ENCODE measurements around the gene LMAN2.
A peak's percentile ranks its signal among the peaks of the same experiment; 100 is the strongest.

LMAN2 gene

GRCh38 chr5:177357459-177358351, 6.2 kb upstream of the LMAN2 start, which contains the start of gene RGS14:
TSS of gene RGS14 (plus strand) at chr5:177357924. CDS start at chr5:177358025, 101 bp downstream.
- TF ChIP-seq, protein P1, sequence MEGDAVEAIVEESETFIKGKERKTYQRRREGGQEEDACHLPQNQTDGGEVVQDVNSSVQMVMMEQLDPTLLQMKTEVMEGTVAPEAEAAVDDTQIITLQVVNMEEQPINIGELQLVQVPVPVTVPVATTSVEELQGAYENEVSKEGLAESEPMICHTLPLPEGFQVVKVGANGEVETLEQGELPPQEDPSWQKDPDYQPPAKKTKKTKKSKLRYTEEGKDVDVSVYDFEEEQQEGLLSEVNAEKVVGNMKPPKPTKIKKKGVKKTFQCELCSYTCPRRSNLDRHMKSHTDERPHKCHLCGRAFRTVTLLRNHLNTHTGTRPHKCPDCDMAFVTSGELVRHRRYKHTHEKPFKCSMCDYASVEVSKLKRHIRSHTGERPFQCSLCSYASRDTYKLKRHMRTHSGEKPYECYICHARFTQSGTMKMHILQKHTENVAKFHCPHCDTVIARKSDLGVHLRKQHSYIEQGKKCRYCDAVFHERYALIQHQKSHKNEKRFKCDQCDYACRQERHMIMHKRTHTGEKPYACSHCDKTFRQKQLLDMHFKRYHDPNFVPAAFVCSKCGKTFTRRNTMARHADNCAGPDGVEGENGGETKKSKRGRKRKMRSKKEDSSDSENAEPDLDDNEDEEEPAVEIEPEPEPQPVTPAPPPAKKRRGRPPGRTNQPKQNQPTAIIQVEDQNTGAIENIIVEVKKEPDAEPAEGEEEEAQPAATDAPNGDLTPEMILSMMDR (IDR thresholded peaks at IDR 0.05; ENCODE audit: insufficient read depth, low read depth, low read length, missing control alignments): no peak
- peak; percentile 51 for DNase-seq (ENCODE audit: low read depth)
- H3K4me3 ChIP-seq (ENCODE audit: low read length): peak within 1 kb of the TSS; percentile 22

DNA sequence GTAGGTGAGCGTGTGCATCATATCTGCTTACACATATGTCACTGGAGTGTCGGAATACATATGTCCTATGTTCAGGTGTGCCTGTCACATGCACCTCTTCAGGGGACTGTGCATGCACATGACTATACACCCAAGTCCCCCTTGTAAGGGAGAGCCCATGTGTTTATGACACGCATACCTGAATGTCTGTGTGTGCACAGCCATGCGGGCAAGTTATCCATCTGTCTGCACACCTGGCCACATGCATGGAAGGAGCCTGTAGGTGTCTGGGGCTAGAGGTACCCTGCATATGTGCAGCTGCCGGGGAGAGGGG, 5.6 kb upstream of the LMAN2 start:
- H3K4me3 ChIP-seq (ENCODE audit: low read length): no peak overlapping the region
- TF ChIP-seq, protein P1 (IDR thresholded peaks at IDR 0.05; ENCODE audit: insufficient read depth, low read depth, low read length, missing control alignments): no peak

DNA sequence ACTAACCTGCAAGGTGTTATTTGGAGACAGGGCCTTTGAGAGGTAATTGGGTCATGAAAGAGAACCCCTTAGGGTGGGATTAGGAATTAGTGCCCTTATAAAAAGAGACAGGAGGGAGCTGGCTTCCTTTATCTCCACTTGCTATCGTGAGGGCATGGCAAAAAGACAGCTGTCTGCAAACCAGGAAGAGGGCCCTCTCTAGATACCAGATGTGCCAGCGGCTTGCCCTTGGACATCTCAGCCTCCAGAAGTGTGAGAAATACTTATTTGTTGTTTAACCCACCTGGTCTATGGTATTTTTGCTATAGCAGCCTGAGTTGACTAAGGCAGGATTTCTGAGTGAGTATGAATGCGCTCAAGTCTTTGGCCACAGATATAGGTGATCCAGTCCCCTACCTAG, 5.3 kb upstream of the LMAN2 start:
- DNase-seq (ENCODE audit: low read depth): no peak
- no peak overlapping the region for H3K4me3 ChIP-seq (ENCODE audit: low read length)
- TF ChIP-seq, protein P1 (IDR thresholded peaks at IDR 0.05; ENCODE audit: insufficient read depth, low read depth, low read length, missing control alignments): no peak

More for the DNA sequence above, 5.6 kb upstream of the LMAN2 start:
- DNase-seq (ENCODE audit: low read depth): no peak

GRCh38 chr5:177355868-177356168, 4.3 kb upstream of the LMAN2 start:
- H3K4me3 ChIP-seq (ENCODE audit: low read length): no peak overlapping the region
- TF ChIP-seq, protein P1 (IDR thresholded peaks at IDR 0.05; ENCODE audit: insufficient read depth, low read depth, low read length, missing control alignments): no peak
- no peak for DNase-seq (ENCODE audit: low read depth)

DNA sequence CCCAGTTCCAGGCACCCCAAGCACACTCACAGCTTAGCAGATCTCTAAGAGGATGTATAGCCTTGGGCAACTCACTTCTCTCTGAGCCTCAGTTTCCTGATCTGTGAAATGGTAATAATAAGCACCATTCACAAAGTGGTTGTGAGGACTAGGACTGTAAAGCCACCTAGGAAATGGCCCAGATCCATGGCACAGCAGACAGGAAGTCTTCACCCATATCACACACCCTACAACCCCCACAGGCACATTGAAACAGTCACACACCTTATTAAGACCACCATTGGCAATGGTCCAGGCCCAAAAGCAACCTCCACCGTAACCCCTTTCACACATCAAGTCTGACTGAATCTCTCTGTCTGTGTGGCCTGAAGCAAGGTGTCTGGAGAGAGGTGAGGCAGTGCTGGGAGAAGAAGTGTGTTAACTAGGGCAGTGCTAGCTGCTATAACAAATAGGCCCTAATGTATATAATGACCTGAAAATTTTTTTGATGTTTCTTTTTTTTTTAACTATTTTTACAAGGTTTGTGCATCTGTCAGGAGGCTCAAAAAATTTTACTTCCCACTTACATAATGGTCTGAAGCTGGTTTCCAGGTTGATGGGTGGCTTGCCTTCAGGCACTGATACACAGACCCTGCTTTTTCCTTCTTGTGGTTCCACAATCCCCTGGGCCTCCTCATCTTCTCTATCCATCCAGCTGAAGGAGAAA, 3.8 kb upstream of the LMAN2 start:
- TF ChIP-seq, protein P1 (IDR thresholded peaks at IDR 0.05; ENCODE audit: insufficient read depth, low read depth, low read length, missing control alignments): no peak
- H3K4me3 ChIP-seq (ENCODE audit: low read length): no peak overlapping the region

GRCh38 chr5:177354711-177355110, 3.2 kb upstream of the LMAN2 start:
- DNase-seq (ENCODE audit: low read depth): no peak
- no peak overlapping the region for H3K4me3 ChIP-seq (ENCODE audit: low read length)
- TF ChIP-seq, protein P1 (IDR thresholded peaks at IDR 0.05; ENCODE audit: insufficient read depth, low read depth, low read length, missing control alignments): no peak

More for the DNA sequence above, 3.8 kb upstream of the LMAN2 start:
- DNase-seq (ENCODE audit: low read depth): no peak

Measured in epithelial cell of esophagus (primary cell).